ENCODE data around the gene SIRT6. TPM values are rescaled to one million over a fixed set of nuclear protein-coding genes. Genes with fewer than 3 reads are reported as not detected.
"Not testable (repeated sequence)": the region's sequence is repeated elsewhere in the genome, so short reads cannot be mapped to it uniquely, and the experiment has no call there.

Gene SIRT6
- total and polyA plus RNA-seq, 4 donors, result 13.5 to 26.1 (median 21.5) TPM

DNA sequence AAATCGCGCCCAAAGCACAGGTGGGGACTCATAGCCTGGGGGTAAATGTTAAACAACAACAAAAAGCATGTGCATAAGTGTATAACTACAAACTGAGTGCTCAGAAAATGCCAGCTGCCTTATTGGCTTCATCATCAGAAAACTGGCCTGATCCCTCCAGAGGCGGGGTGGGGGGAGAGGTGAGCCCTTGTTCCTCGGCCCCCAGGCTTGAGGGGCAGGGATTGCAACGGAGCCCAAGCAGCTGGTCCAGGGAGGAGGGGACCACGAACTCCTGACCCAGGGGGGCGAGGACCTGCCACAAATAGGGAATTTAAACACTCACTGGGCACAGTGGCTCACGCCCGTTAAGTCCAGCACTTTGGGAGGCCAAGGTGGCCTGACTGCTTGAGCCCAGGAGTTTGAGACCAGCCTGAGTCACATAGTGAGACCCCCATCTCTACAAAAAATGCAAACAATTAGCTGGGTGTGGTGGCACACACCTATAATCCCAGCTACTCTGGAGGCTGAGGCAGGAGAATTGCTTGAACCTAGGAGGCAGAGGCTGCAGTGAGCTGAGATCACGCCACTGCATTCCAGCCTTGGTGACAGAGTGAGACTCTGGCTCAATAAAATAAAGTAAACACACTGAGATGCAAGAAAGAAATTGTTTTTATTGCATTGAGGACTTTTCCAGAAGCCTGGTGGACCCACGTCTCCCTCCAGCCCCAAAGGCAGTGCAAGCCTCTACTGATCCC, 8.7 kb downstream of the SIRT6 start:
- 36 to 44% methylated on average over 11 of the region's 11 CpGs for WGBS, 2 donors
- H3K9me3 ChIP-seq (ENCODE audit: control insufficient read depth, low read length), result no peaks in the 10 kb centered on the region
- no peak for ATAC-seq (ENCODE audit: low FRiP score)
- H3K4me3 ChIP-seq (ENCODE audit: low read length in 2 of 2), result no peak overlapping the region
- H3K27me3 ChIP-seq (ENCODE audit: control insufficient read depth in 1 of 2, insufficient read depth in 2 of 2, low read length in 1 of 2), result no peaks in the 10 kb centered on the region
- intact Hi-C loops (cut with DNase I), result no loop called here
- H3K36me3 ChIP-seq (ENCODE audit: control insufficient read depth in 1 of 2, insufficient read depth in 2 of 2, low read length in 1 of 2), result no peaks in the 10 kb centered on the region
- H3K27ac ChIP-seq (ENCODE audit: low read depth in 1 of 2, low read length in 2 of 2), result no peak overlapping the region
- no peaks in the 10 kb centered on the region for H3K4me1 ChIP-seq (ENCODE audit: control insufficient read depth in 1 of 2, insufficient read depth in 2 of 2, low read length in 2 of 2)
- DNase-seq, result no peak

DNA sequence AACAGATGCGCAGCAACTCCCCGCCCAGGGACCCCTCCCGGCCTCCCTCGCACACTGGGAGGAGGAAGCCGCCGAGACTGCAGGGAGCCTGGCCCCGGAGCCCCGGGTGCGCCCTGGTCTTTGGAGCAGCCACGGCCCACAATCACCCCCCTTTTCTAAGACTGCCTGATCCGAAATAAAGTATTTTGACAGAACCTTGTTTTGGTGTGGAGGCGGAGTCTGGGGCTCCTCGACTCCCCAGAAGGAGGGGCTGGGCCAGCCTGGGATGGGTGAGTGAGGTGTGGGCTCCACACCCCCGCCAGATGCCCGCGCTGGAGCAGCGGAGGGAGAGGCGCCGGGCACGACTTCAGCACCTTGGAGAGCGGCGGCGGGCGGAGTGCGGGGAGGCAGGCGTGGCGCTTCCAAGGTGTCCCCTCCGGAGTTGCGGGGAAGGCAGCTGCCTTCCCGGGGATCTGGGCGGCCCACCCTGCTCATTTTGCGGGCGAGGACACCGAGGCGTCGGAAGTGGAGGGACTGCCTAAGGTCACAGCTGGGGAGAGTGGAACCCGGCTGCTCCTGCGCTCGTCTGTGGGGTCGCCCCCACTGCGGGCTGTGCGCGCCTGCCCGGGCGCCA, 9.4 kb downstream of the SIRT6 start:
- Histone ChIP-seq H3K4me3 (ENCODE audit: low read length in 2 of 2) (no peak overlapping the region), H3K27ac (ENCODE audit: low read depth in 1 of 2, low read length in 2 of 2) (no peak overlapping the region), H3K27me3 (ENCODE audit: control insufficient read depth in 1 of 2, insufficient read depth in 2 of 2, low read length in 1 of 2) (no peaks in the 10 kb centered on the region), H3K36me3 (ENCODE audit: control insufficient read depth in 1 of 2, insufficient read depth in 2 of 2, low read length in 1 of 2) (no peaks in the 10 kb centered on the region), H3K4me1 (ENCODE audit: control insufficient read depth in 1 of 2, insufficient read depth in 2 of 2, low read length in 2 of 2) (no peaks in the 10 kb centered on the region), H3K9me3 (ENCODE audit: control insufficient read depth, low read length) (no peaks in the 10 kb centered on the region)
- DNase-seq (peak; percentile 69 to 92), ATAC-seq (ENCODE audit: low FRiP score) (peak; percentile 80)
- 4 to 5% methylated on average over 37 to 45 of the region's 45 CpGs for WGBS, 2 donors
- intact Hi-C loops (cut with DNase I), result no loop called here

GRCh38 chr19:4171676-4172075, 10.7 kb downstream of the SIRT6 start:
- H3K27me3 ChIP-seq (ENCODE audit: control insufficient read depth in 1 of 2, insufficient read depth in 2 of 2, low read length in 1 of 2), result no peaks in the 10 kb centered on the region
- no peak overlapping the region for H3K4me3 ChIP-seq (ENCODE audit: low read length in 2 of 2)
- ATAC-seq (ENCODE audit: low FRiP score), result no peak
- H3K36me3 ChIP-seq (ENCODE audit: control insufficient read depth in 1 of 2, insufficient read depth in 2 of 2, low read length in 1 of 2), result no peaks in the 10 kb centered on the region
- intact Hi-C loops (cut with DNase I), result no loop called here
- DNase-seq, result no peak
- H3K4me1 ChIP-seq (ENCODE audit: control insufficient read depth in 1 of 2, insufficient read depth in 2 of 2, low read length in 2 of 2), result no peaks in the 10 kb centered on the region
- WGBS, 2 donors, result 53 to 57% methylated on average over 22 of the region's 22 CpGs
- no peaks in the 10 kb centered on the region for H3K9me3 ChIP-seq (ENCODE audit: control insufficient read depth, low read length)
- H3K27ac ChIP-seq (ENCODE audit: low read depth in 1 of 2, low read length in 2 of 2), result no peak overlapping the region

DNA sequence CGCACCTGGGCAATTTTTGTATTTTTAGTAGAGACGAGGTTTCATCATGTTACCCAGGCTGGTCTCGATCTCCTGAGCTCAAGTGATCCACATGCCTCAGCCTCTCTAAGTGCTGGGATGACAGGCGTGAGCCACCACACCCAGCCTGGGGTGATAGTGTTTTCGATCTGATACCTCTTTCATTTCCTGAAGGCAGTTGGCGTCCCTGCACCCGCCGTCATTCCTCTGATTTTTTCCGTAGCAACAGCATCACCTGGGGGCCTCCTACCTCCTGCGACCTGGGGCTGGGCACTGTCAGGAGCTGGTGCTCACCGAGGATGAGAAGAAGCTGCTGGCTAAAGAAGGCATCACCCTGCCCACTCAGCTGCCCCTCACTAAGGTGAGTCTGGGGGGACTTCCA, 18.1 kb downstream of the SIRT6 start:
- Histone ChIP-seq H3K4me3 (ENCODE audit: low read length in 2 of 2) (no peak overlapping the region), H3K27ac (ENCODE audit: low read depth in 1 of 2, low read length in 2 of 2) (no peak overlapping the region), H3K9me3 (ENCODE audit: control insufficient read depth, low read length) (no peaks in the 10 kb centered on the region), H3K36me3 (ENCODE audit: control insufficient read depth in 1 of 2, insufficient read depth in 2 of 2, low read length in 1 of 2) (no peaks in the 10 kb centered on the region), H3K4me1 (ENCODE audit: control insufficient read depth in 1 of 2, insufficient read depth in 2 of 2, low read length in 2 of 2) (no peaks in the 10 kb centered on the region), H3K27me3 (ENCODE audit: control insufficient read depth in 1 of 2, insufficient read depth in 2 of 2, low read length in 1 of 2) (peaks cover 0 to 3% of the 10 kb centered on the region in 2 donors)
- intact Hi-C loops (cut with DNase I), result no loop called here
- 62 to 74% methylated on average over 11 of the region's 11 CpGs for WGBS, 2 donors
- DNase-seq (no peak), ATAC-seq (ENCODE audit: low FRiP score) (no peak)

GRCh38 chr19:4161415-4162077, 20.8 kb downstream of the SIRT6 start:
- DNase-seq (no peak), ATAC-seq (ENCODE audit: low FRiP score) (no peak)
- 72 to 75% methylated on average over 7 of the region's 7 CpGs for WGBS, 2 donors
- H3K9me3 ChIP-seq (ENCODE audit: control insufficient read depth, low read length), result no peaks in the 10 kb centered on the region
- H3K36me3 ChIP-seq (ENCODE audit: control insufficient read depth in 1 of 2, insufficient read depth in 2 of 2, low read length in 1 of 2), result no peaks in the 10 kb centered on the region
- no peaks in the 10 kb centered on the region for H3K4me1 ChIP-seq (ENCODE audit: control insufficient read depth in 1 of 2, insufficient read depth in 2 of 2, low read length in 2 of 2)
- peaks cover 0 to 3% of the 10 kb centered on the region in 2 donors for H3K27me3 ChIP-seq (ENCODE audit: control insufficient read depth in 1 of 2, insufficient read depth in 2 of 2, low read length in 1 of 2)
- intact Hi-C loops (cut with DNase I), result no loop called here
- no peak overlapping the region for H3K4me3 ChIP-seq (ENCODE audit: low read length in 2 of 2)
- H3K27ac ChIP-seq (ENCODE audit: low read depth in 1 of 2, low read length in 2 of 2), result no peak overlapping the region

DNA sequence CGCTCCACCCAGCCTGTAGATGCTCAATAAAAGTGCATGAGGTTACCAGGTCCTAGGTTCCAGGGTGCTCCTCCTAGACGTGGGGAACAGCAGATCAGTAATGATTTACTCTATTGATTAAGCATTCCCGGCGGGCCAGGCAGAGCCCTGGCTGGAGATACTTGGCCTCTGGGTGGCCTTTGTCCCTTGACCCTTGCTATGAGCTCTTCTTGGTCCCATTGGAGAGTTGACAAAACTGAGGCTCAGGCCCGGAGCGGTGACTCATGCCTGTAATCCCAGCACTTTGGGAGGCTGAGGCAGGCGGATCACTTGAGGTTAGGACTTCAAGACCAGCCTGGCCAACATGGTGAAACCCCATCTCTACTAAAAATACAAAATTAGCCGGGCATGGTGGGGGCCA, 24.4 kb downstream of the SIRT6 start:
- H3K27me3 ChIP-seq (ENCODE audit: control insufficient read depth in 1 of 2, insufficient read depth in 2 of 2, low read length in 1 of 2); intact Hi-C loops (cut with DNase I): not testable (repeated sequence)

DNA sequence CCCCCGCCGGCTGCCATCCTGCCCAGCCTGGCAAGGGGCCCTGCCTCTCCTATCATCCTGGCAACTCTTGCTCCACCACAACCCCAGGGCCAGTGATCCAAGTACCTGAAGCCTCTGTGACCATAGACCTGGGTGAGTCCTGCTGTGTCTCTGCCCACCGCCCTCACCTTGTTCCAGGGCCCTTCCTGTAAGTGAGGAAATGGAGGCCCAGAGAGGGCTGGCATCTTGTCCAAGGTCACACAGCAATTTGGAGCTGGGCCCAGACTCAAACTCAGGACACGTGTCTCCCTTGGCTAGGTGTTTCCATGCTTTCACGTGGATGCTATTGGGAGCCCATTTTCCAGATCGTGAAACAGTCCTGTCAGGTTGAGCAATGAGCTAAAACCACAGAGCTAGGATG, 25.2 kb downstream of the SIRT6 start:
- ATAC-seq (ENCODE audit: low FRiP score), result no peak
- no peaks in the 10 kb centered on the region for H3K9me3 ChIP-seq (ENCODE audit: control insufficient read depth, low read length)
- no peaks in the 10 kb centered on the region for H3K36me3 ChIP-seq (ENCODE audit: control insufficient read depth in 1 of 2, insufficient read depth in 2 of 2, low read length in 1 of 2)
- intact Hi-C loops (cut with DNase I), result no loop called here
- H3K4me3 ChIP-seq (ENCODE audit: low read length in 2 of 2), result no peak overlapping the region
- no peak overlapping the region for H3K27ac ChIP-seq (ENCODE audit: low read depth in 1 of 2, low read length in 2 of 2)
- peaks cover 0 to 3% of the 10 kb centered on the region in 2 donors for H3K27me3 ChIP-seq (ENCODE audit: control insufficient read depth in 1 of 2, insufficient read depth in 2 of 2, low read length in 1 of 2)
- 75 to 81% methylated on average over 6 of the region's 6 CpGs for WGBS, 2 donors
- no peak for DNase-seq
- H3K4me1 ChIP-seq (ENCODE audit: control insufficient read depth in 1 of 2, insufficient read depth in 2 of 2, low read length in 2 of 2), result no peaks in the 10 kb centered on the region

More for the DNA sequence above, 24.4 kb downstream of the SIRT6 start:
- H3K9me3 ChIP-seq (ENCODE audit: control insufficient read depth, low read length); DNase-seq; H3K27ac ChIP-seq (ENCODE audit: low read depth in 1 of 2, low read length in 2 of 2); H3K36me3 ChIP-seq (ENCODE audit: control insufficient read depth in 1 of 2, insufficient read depth in 2 of 2, low read length in 1 of 2); H3K4me1 ChIP-seq (ENCODE audit: control insufficient read depth in 1 of 2, insufficient read depth in 2 of 2, low read length in 2 of 2); H3K4me3 ChIP-seq (ENCODE audit: low read length in 2 of 2); ATAC-seq (ENCODE audit: low FRiP score): not testable (repeated sequence)
- WGBS, 2 donors, result 73 to 77% methylated on average over 8 of the region's 8 CpGs

- DNase-seq (no peak), ATAC-seq (ENCODE audit: low FRiP score) (no peak)
- WGBS, 2 donors, result 70 to 72% methylated on average over 21 of the region's 21 CpGs
- Histone ChIP-seq H3K27me3 (ENCODE audit: control insufficient read depth in 1 of 2, insufficient read depth in 2 of 2, low read length in 1 of 2) (no peaks in the 10 kb centered on the region), H3K36me3 (ENCODE audit: control insufficient read depth in 1 of 2, insufficient read depth in 2 of 2, low read length in 1 of 2) (no peaks in the 10 kb centered on the region), H3K9me3 (ENCODE audit: control insufficient read depth, low read length) (no peaks in the 10 kb centered on the region), H3K27ac (ENCODE audit: low read depth in 1 of 2, low read length in 2 of 2) (no peak overlapping the region), H3K4me1 (ENCODE audit: control insufficient read depth in 1 of 2, insufficient read depth in 2 of 2, low read length in 2 of 2) (no peaks in the 10 kb centered on the region), H3K4me3 (ENCODE audit: low read length in 2 of 2) (no peak overlapping the region)
- intact Hi-C loops (cut with DNase I), result no loop called here
Measured at GRCh38 chr19:4154571-4155312, 27.6 kb downstream of the SIRT6 start.
